ENCODE results near the gene CAMTA1. TPM values are rescaled to one million over a fixed set of nuclear protein-coding genes. Genes with fewer than 3 reads are reported as not detected.

CAMTA1 gene
- polyA plus RNA-seq, 1 experiment, result 64.9 TPM

DNA sequence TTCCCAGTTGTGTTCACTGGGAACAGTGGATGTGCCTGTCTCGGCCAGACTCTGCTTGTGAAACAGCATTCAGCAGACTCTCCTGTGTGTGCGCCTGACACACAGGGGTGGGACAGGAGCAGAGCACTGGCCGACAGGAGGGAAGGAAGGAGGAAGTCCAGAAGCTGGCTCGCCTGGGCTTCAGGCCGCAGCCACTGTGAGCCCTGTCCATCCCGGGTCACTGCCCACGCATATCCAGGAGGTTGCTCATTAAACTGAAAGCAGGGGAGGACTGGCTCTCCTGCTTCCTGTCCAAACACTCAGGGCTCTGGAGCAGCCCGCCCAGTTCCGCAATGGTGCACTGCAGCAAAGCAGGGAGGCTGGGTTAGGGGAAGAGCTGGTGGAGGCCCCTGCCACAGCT is 767.1 kb downstream of the CAMTA1 start:
- Histone ChIP-seq H3K27me3 (ENCODE audit: control insufficient read depth, insufficient read depth, low read length) (peaks cover 11% of the 10 kb centered on the region), H3K27ac (ENCODE audit: low read depth, low read length) (no peak overlapping the region), H3K9me3 (ENCODE audit: control insufficient read depth, insufficient read depth, low read length) (peaks cover 7% of the 10 kb centered on the region; the same call in 1 of the 2 replicates), H3K4me3 (ENCODE audit: low read depth, low read length) (no peak overlapping the region)
- ChIA-PET CTCF (no interaction called here), POLR2A (no interaction called here)
- DNase-seq (ENCODE audit: low read depth, low spot score), result no peak
- TF ChIP-seq, protein P1, sequence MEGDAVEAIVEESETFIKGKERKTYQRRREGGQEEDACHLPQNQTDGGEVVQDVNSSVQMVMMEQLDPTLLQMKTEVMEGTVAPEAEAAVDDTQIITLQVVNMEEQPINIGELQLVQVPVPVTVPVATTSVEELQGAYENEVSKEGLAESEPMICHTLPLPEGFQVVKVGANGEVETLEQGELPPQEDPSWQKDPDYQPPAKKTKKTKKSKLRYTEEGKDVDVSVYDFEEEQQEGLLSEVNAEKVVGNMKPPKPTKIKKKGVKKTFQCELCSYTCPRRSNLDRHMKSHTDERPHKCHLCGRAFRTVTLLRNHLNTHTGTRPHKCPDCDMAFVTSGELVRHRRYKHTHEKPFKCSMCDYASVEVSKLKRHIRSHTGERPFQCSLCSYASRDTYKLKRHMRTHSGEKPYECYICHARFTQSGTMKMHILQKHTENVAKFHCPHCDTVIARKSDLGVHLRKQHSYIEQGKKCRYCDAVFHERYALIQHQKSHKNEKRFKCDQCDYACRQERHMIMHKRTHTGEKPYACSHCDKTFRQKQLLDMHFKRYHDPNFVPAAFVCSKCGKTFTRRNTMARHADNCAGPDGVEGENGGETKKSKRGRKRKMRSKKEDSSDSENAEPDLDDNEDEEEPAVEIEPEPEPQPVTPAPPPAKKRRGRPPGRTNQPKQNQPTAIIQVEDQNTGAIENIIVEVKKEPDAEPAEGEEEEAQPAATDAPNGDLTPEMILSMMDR (IDR thresholded peaks at IDR 0.05; ENCODE audit: low read depth, low read length), result no peak

DNA sequence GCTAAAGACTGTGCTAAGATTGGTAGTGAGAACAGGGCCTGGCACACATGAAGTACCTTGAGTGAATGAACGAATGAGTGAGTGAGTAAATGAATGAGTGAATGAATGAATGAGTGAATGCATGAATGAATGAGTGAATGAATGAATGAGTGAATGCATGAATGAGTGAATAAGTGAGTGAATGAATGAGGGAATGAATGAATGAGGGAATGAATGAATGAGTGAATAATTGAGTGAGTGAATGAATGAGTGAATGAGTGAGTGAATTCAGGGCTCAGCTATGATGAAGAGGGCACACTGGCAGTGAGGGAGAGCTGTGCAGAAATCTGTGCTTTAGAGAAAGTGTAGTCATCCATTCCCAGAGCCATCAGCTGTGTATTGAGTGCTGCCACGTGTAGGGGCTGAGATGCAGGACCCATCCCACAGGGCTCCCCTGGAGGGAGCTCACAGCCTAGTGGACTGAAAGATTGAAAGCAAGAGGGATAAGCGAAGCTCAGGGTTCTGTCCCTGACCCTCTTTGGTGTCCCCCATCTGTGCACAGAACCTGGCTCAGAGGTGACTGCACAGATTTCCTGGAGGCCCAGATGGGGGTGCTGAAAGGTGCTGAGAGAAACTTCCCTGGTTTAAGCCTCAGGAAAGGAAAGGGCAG is 767.9 kb downstream of the CAMTA1 start:
- H3K27ac ChIP-seq (ENCODE audit: low read depth, low read length), result no peak overlapping the region
- H3K27me3 ChIP-seq (ENCODE audit: control insufficient read depth, insufficient read depth, low read length), result peaks cover 13% of the 10 kb centered on the region
- POLR2A ChIA-PET, result no interaction called here
- peaks cover 7% of the 10 kb centered on the region; the same call in 1 of the 2 replicates for H3K9me3 ChIP-seq (ENCODE audit: control insufficient read depth, insufficient read depth, low read length)
- CTCF ChIA-PET, result no interaction called here
- DNase-seq (ENCODE audit: low read depth, low spot score), result no peak
- H3K4me3 ChIP-seq (ENCODE audit: low read depth, low read length), result no peak overlapping the region
- TF ChIP-seq, protein P1 (IDR thresholded peaks at IDR 0.05; ENCODE audit: low read depth, low read length), result no peak

DNA sequence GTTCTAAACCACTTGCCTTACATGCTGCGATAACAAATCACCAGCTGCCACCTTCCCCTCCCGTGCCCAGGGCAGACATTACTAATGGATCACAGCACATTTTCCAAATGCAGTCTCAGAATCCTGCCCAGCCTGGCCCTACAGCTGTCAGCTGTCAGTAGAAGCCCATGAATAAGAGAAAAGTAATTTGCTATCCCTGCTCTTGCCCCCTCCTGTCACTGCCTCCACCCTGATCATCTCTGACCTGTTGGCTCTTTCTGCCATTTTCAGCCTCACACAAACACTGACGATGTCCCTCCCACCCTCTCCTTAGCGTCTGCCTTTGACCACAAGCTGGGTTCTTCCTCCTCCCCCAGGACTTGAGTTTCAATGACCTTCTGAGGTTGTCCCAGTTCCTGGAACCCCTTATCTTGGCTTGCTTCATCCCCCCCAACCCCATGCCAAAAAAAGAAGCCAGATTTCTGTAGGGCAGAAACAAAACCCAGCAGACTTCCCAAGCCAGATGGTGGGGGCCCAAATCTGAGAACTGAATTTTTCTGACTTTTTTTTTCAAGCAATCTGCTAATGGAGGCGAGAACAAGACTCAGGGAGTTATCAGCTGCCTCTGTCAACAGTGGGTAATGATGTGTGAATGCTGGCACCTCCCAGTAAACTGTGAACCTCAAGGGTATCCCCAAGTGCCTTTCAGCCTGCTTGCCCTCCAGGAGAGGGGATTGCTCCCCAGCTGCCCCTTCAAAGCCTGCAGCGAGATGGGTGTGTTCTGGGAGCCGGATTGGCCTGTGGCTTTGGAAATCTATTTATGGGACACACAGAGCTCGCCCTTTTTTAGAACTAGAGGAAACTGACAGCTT is 769.4 kb downstream of the CAMTA1 start:
- CTCF ChIA-PET, result interaction anchor here (0.6 to 1.1 kb wide), 2 partner anchors 24 to 512 kb away, joined by 3 to 4 read pairs; no protein-coding TSS in a partner anchor
- POLR2A ChIA-PET, result interaction anchor here (0.8 kb wide), 1 partner anchor 36 kb away, joined by 5 read pairs; no protein-coding TSS in a partner anchor
- Histone ChIP-seq H3K9me3 (ENCODE audit: control insufficient read depth, insufficient read depth, low read length) (peaks cover 7% of the 10 kb centered on the region), H3K27ac (ENCODE audit: low read depth, low read length) (no peak overlapping the region), H3K4me3 (ENCODE audit: low read depth, low read length) (no peak overlapping the region), H3K27me3 (ENCODE audit: control insufficient read depth, insufficient read depth, low read length) (peaks cover 14% of the 10 kb centered on the region)
- TF ChIP-seq, protein P1 (IDR thresholded peaks at IDR 0.05; ENCODE audit: low read depth, low read length), result no peak
- no peak for DNase-seq (ENCODE audit: low read depth, low spot score)

DNA sequence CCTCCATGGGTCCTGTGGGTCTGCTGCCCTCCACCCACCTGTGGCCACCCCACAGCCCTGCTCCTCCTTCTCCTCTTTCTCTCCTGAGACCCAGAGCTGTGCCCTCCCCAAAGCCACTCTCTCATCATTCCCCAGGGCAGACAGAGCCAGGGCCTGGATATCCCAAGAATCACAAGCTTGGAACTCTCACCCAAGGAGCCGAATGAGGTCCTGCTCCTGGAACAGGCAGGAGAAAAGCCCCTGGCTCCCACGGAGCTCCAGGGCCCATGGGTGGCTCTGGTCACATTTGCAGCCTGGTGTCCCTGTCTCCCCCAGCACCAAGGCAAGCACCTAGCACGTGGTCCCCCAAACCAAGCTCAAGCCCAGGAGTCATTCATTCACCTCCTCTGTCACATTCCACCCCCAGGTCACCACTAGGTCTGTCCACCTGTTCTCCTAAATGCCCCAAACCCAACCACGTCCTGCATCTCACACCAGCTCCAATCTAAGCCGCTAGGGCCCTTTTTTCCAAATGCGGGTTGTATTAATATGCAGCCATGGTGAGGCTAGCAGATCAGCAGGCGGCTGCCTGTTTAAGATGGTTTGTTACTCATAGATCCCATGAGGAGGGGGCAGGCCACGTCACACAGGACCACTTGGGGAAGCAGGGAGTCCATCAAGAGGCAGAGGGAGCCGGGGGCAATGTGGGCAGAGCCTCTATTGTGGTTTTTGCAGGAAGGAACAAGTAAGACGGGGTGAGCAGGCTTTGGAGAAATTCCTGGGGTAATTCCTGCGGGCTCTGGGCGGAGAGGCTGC is 770.3 kb downstream of the CAMTA1 start:
- ChIA-PET CTCF (interaction anchor here (0.6 to 1.1 kb wide), 2 partner anchors 25 to 513 kb away, joined by 3 to 4 read pairs; no protein-coding TSS in a partner anchor), POLR2A (no interaction called here)
- Histone ChIP-seq H3K27me3 (ENCODE audit: control insufficient read depth, insufficient read depth, low read length) (peaks cover 14% of the 10 kb centered on the region), H3K9me3 (ENCODE audit: control insufficient read depth, insufficient read depth, low read length) (peaks cover 7% of the 10 kb centered on the region), H3K27ac (ENCODE audit: low read depth, low read length) (no peak overlapping the region), H3K4me3 (ENCODE audit: low read depth, low read length) (no peak overlapping the region)
- TF ChIP-seq, protein P1 (IDR thresholded peaks at IDR 0.05; ENCODE audit: low read depth, low read length), result no peak
- no peak for DNase-seq (ENCODE audit: low read depth, low spot score)
